Cerebellar nuclear complex (tissue), 1 donor: Measurements from ENCODE around the gene PSAPL1.

ENCODE experiments used
- DNase-seq, 2 experiments: peaks; one replicate each; lab custom pipeline; 2025; lab: John Stamatoyannopoulos, UW

The PSAPL1 gene

GRCh38 chr4:7418131-7418943 lies 16.4 kb downstream of the PSAPL1 start:
- DNase-seq, result no peak

- DNase-seq, result no peak
Observed at GRCh38 chr4:7417639-7418038, 17.1 kb downstream of the PSAPL1 start.

GRCh38 chr4:7416745-7417432 lies 17.8 kb downstream of the PSAPL1 start:
- no peak for DNase-seq

- no peak for DNase-seq
Observed at GRCh38 chr4:7415927-7416686, 18.6 kb downstream of the PSAPL1 start.

- DNase-seq, result no peak
Observed at GRCh38 chr4:7414736-7415510, 19.8 kb downstream of the PSAPL1 start.

GRCh38 chr4:7414046-7414445 lies 20.7 kb downstream of the PSAPL1 start:
- no peak for DNase-seq

GRCh38 chr4:7412554-7412912 lies 22.2 kb downstream of the PSAPL1 start:
- no peak for DNase-seq

- no peak for DNase-seq
Observed at GRCh38 chr4:7411896-7412553, 22.7 kb downstream of the PSAPL1 start.

- no peak for DNase-seq
Observed at GRCh38 chr4:7411491-7411890, 23.2 kb downstream of the PSAPL1 start.

- DNase-seq, result no peak
Observed at GRCh38 chr4:7410446-7410845, 24.3 kb downstream of the PSAPL1 start.

GRCh38 chr4:7408166-7408565 lies 26.6 kb downstream of the PSAPL1 start:
- DNase-seq, result no peak

GRCh38 chr4:7403001-7403400 lies 31.7 kb downstream of the PSAPL1 start:
- DNase-seq, result no peak

- DNase-seq, result no peak
Observed at GRCh38 chr4:7402526-7402925, 32.2 kb downstream of the PSAPL1 start.

- no peak for DNase-seq
Observed at GRCh38 chr4:7400671-7401298, 33.9 kb downstream of the PSAPL1 start.

GRCh38 chr4:7399440-7400234 lies 35.1 kb downstream of the PSAPL1 start:
- no peak for DNase-seq

- DNase-seq, result no peak
Observed at GRCh38 chr4:7398788-7399439, 35.8 kb downstream of the PSAPL1 start.

- DNase-seq, result no peak
Observed at GRCh38 chr4:7398104-7398423, 36.7 kb downstream of the PSAPL1 start.

GRCh38 chr4:7397206-7398103 lies 37.3 kb downstream of the PSAPL1 start:
- DNase-seq, result no peak
